Loucy (cell line): ENCODE measurements around the gene BICD2.

Experiments
- H2AFZ ChIP-seq: fragments of 200-600 bp; sonication (generic); 2 replicates; pipeline ENCODE4 v1.6.0; 2016; ENCODE audit warnings: antibody characterized with exemption, mild to moderate bottlenecking, low read length, moderate library complexity
- H3F3A ChIP-seq: fragments of 200-600 bp; 2 replicates; pipeline ENCODE4 v1.6.0; 2016; ENCODE audit warnings: antibody characterized with exemption, low read depth, mild to moderate bottlenecking
- H3K27me3 ChIP-seq: fragments of 200-600 bp; sonication (generic); 2 replicates; pipeline ENCODE4 v1.6.1; 2014; ENCODE audit warnings: low read length, mild to moderate bottlenecking; ENCODE audit not compliant: insufficient read depth, poor library complexity, severe bottlenecking
- H3K36me3 ChIP-seq: fragments of 200-600 bp; sonication (generic); 2 replicates; pipeline ENCODE4 v1.6.1; 2016; ENCODE audit warnings: low read length; ENCODE audit not compliant: insufficient read depth
- H3K4me1 ChIP-seq: fragments of 200-600 bp; sonication (generic); 2 replicates; pipeline ENCODE4 v1.5.1; 2014; ENCODE audit warnings: low read length, mild to moderate bottlenecking; ENCODE audit not compliant: insufficient read depth, poor library complexity, severe bottlenecking
- H3K4me2 ChIP-seq: fragments of 200-600 bp; sonication (generic); 2 replicates; pipeline ENCODE4 v1.6.0; 2014; ENCODE audit warnings: antibody characterized with exemption, low read length, low read depth, mild to moderate bottlenecking; ENCODE audit not compliant: poor library complexity, severe bottlenecking
- H3K4me3 ChIP-seq: fragments of 200-600 bp; sonication (generic); 2 replicates; pipeline ENCODE4 v1.5.1; 2014; ENCODE audit warnings: low read length, mild to moderate bottlenecking, mixed read lengths; ENCODE audit not compliant: poor library complexity, severe bottlenecking
- H3K79me2 ChIP-seq: fragments of 200-600 bp; sonication (generic); 2 replicates; pipeline ENCODE4 v1.6.1; 2014; ENCODE audit warnings: low read length; ENCODE audit not compliant: insufficient read depth
- H3K9ac ChIP-seq: fragments of 200-600 bp; sonication (generic); 2 replicates; pipeline ENCODE4 v1.6.0; 2014; ENCODE audit warnings: mild to moderate bottlenecking, low read depth, low read length, moderate library complexity; ENCODE audit not compliant: poor library complexity, severe bottlenecking
- H3K9me2 ChIP-seq: fragments of 200-600 bp; sonication (generic); replicated peaks from 2 replicates; pipeline ENCODE4 v1.6.1; 2016; ENCODE audit warnings: low read depth, low read length, mixed read lengths
- H3K9me3 ChIP-seq: fragments of 200-600 bp; sonication (generic); 2 replicates; pipeline ENCODE4 v1.6.1; 2014; ENCODE audit warnings: mild to moderate bottlenecking, antibody characterized with exemption, low read length, low read depth; ENCODE audit not compliant: insufficient read depth
- H4K20me1 ChIP-seq: fragments of 200-600 bp; sonication (generic); 2 replicates; pipeline ENCODE4 v1.6.0; 2014; ENCODE audit warnings: antibody characterized with exemption, low read length, mild to moderate bottlenecking; ENCODE audit not compliant: insufficient read depth, poor library complexity, severe bottlenecking
- CTCF ChIP-seq: fragments of 200-600 bp; sonication (generic); conservative IDR thresholded peaks from 2 replicates; pipeline ENCODE4 v1.5.1; 2014; ENCODE audit warnings: mild to moderate bottlenecking, antibody characterized with exemption, low read length
- EZH2phosphoT487 ChIP-seq: fragments of 200-600 bp; IDR thresholded peaks from 2 replicates; pipeline ENCODE4 v1.6.1; 2018; ENCODE audit warnings: antibody characterized with exemption, mild to moderate bottlenecking, moderate library complexity, borderline replicate concordance

Gene BICD2

GRCh38 chr9:92724528-92725265, 39.9 kb downstream of the BICD2 start:
- Histone ChIP-seq H3K27me3 (no peaks in the 10 kb centered on the region), H3K36me3 (peaks cover 85% of the 10 kb centered on the region; the same call in 1 of the 2 replicates), H3K79me2 (peaks cover 7% of the 10 kb centered on the region; the same call in 1 of the 2 replicates), H3K9me3 (no peaks in the 10 kb centered on the region), H3K4me2 (no peak overlapping the region), H3K4me3 (no peak overlapping the region), H3K9ac (no peak overlapping the region), H3K4me1 (no peaks in the 10 kb centered on the region), H3K9me2 (no peaks in the 10 kb centered on the region), H3F3A (no peaks in the 10 kb centered on the region), H4K20me1 (peaks cover 11% of the 10 kb centered on the region), H2AFZ (no peak overlapping the region)
- no peak for TF ChIP-seq CTCF
- no peak for TF ChIP-seq EZH2phosphoT487

GRCh38 chr9:92723801-92724323, 40.8 kb downstream of the BICD2 start:
- H3K27me3 ChIP-seq, result no peaks in the 10 kb centered on the region
- H3K36me3 ChIP-seq, result peaks cover 89% of the 10 kb centered on the region; the same call in 1 of the 2 replicates
- no peaks in the 10 kb centered on the region for H3F3A ChIP-seq
- H3K4me3 ChIP-seq, result no peak overlapping the region
- no peaks in the 10 kb centered on the region for H3K9me2 ChIP-seq
- peaks cover 5% of the 10 kb centered on the region for H4K20me1 ChIP-seq
- TF ChIP-seq CTCF (no peak), EZH2phosphoT487 (no peak)
- H3K9ac ChIP-seq, result no peak overlapping the region
- H3K4me2 ChIP-seq, result no peak overlapping the region
- H2AFZ ChIP-seq, result no peak overlapping the region
- no peaks in the 10 kb centered on the region for H3K9me3 ChIP-seq
- no peaks in the 10 kb centered on the region for H3K4me1 ChIP-seq
- H3K79me2 ChIP-seq, result 0 out of 2 replicates have a peak, but pooled peaks cover 3% of the 10 kb centered on the region

GRCh38 chr9:92723299-92723625, 41.4 kb downstream of the BICD2 start:
- no peak overlapping the region for H2AFZ ChIP-seq
- peaks cover 89% of the 10 kb centered on the region; the same call in 1 of the 2 replicates for H3K36me3 ChIP-seq
- no peaks in the 10 kb centered on the region for H3F3A ChIP-seq
- no peaks in the 10 kb centered on the region for H3K9me2 ChIP-seq
- 0 out of 2 replicates have a peak, but pooled peaks cover 3% of the 10 kb centered on the region for H3K79me2 ChIP-seq
- peaks cover 5% of the 10 kb centered on the region for H4K20me1 ChIP-seq
- H3K4me3 ChIP-seq, result no peak overlapping the region
- H3K4me2 ChIP-seq, result no peak overlapping the region
- no peaks in the 10 kb centered on the region for H3K9me3 ChIP-seq
- H3K27me3 ChIP-seq, result no peaks in the 10 kb centered on the region
- TF ChIP-seq CTCF (no peak), EZH2phosphoT487 (no peak)
- H3K4me1 ChIP-seq, result no peaks in the 10 kb centered on the region
- H3K9ac ChIP-seq, result no peak overlapping the region
